ENCODE data around the gene ACBD7. TPM values are rescaled to one million over a fixed set of nuclear protein-coding genes. Genes with fewer than 3 reads are reported as not detected.

Gene ACBD7
- total and polyA plus RNA-seq, 2 of the 8 experiments (the other 6 are each of a cell fraction or from before 2014, with no cell fraction given): 9.0 to 17.8 TPM

GRCh38 chr10:15072358-15072757, 16.2 kb downstream of the ACBD7 start (continued):
- TF ChIP-seq HDAC6 (IDR thresholded peaks at IDR 0.05; ENCODE audit: low read depth, low read length) (no peak), ASH2L (IDR thresholded peaks at IDR 0.05; ENCODE audit: low read length) (no peak), CEBPB (IDR thresholded peaks at IDR 0.05; ENCODE audit: low read depth, low read length) (no peak), CTCF (IDR thresholded peaks at IDR 0.05; ENCODE audit: control extremely low read depth in 1 of 3, insufficient read depth in 1 of 3, low read depth in 1 of 3, low read length in 3 of 3) (no peak), KDM4A (IDR thresholded peaks at IDR 0.05; ENCODE audit: low read depth, low read length, severe bottlenecking) (no peak), ATF3 (IDR thresholded peaks at IDR 0.05; ENCODE audit: insufficient read depth, low read depth, low read length) (no peak), RXRA (IDR thresholded peaks at IDR 0.05; ENCODE audit: insufficient read depth, low read depth, low read length) (no peak)

Measured in H1 (cell line).